ENCODE data around the gene SSTR4. TPM values are rescaled to one million over a fixed set of nuclear protein-coding genes. Genes with fewer than 3 reads are reported as not detected.

The SSTR4 gene
- total RNA-seq, 3 donors from 2014 or later (not counting 1 experiment from before 2014, with no cell fraction given), result not detected

- no peak overlapping the region for H3K27ac ChIP-seq (ENCODE audit: low read length)
- ATAC-seq (no peak), DNase-seq (no peak)
- no peaks in the 10 kb centered on the region for H3K27me3 ChIP-seq (ENCODE audit: control insufficient read depth, insufficient read depth, low read length)
- intact Hi-C loops (cut with micrococcal nuclease), result no loop called here
- H3K36me3 ChIP-seq (ENCODE audit: control insufficient read depth, insufficient read depth, low read length), result no peaks in the 10 kb centered on the region
- H3K27ac Mint-ChIP-seq, result no peak overlapping the region
- H3K9me3 ChIP-seq (ENCODE audit: control insufficient read depth, insufficient read depth, low read length), result no peaks in the 10 kb centered on the region
- H3K4me1 Mint-ChIP-seq, result peaks cover 39 to 52% of the 10 kb centered on the region in 2 donors
- H3K27me3 Mint-ChIP-seq (ENCODE audit: low read depth in 2 of 2), result no peaks in the 10 kb centered on the region
- H3K4me1 ChIP-seq (ENCODE audit: control insufficient read depth, insufficient read depth, low read length), result peaks cover 23% of the 10 kb centered on the region
- no peaks in the 10 kb centered on the region for H3K9me3 Mint-ChIP-seq
- TF ChIP-seq CTCF (IDR thresholded peaks at IDR 0.05), result no peak
- WGBS (ENCODE audit: insufficient coverage), result 89% methylated on average over 5 of the region's 5 CpGs
- H3K36me3 Mint-ChIP-seq, result no peaks in the 10 kb centered on the region
- no peak overlapping the region for H3K4me3 Mint-ChIP-seq
- H3K4me3 ChIP-seq (ENCODE audit: low read length), result no peak overlapping the region
These were observed 43.4 kb downstream of the SSTR4 start for GRCh38 chr20:23078351-23079015.

DNA sequence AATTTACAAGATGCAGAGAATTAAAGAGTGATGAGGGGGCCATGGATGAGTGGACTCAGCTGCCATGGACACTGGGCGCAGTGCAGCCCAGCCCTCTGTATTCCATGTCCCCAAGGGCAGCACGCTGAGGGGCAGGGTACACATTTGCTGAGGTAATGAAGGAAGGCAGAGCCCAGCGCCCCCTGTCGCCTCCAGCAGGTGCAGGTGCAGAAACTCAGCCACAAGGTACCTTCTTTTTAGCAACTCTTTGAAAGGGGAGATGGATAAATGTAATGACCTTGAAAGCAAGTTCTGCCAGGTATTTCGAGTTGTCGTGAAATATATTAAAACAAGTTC lies 43.9 kb downstream of the SSTR4 start:
- H3K4me1 ChIP-seq (ENCODE audit: control insufficient read depth, insufficient read depth, low read length), result peaks cover 28% of the 10 kb centered on the region
- intact Hi-C loops (cut with micrococcal nuclease), result no loop called here
- no peaks in the 10 kb centered on the region for H3K9me3 Mint-ChIP-seq
- no peaks in the 10 kb centered on the region for H3K27me3 ChIP-seq (ENCODE audit: control insufficient read depth, insufficient read depth, low read length)
- WGBS (ENCODE audit: insufficient coverage), result 86% methylated on average over 6 of the region's 6 CpGs
- peaks cover 43 to 56% of the 10 kb centered on the region in 2 donors for H3K4me1 Mint-ChIP-seq
- no peaks in the 10 kb centered on the region for H3K36me3 Mint-ChIP-seq
- no peaks in the 10 kb centered on the region for H3K27me3 Mint-ChIP-seq (ENCODE audit: low read depth in 2 of 2)
- H3K4me3 Mint-ChIP-seq, result no peak overlapping the region
- no peak for ATAC-seq
- no peak overlapping the region for H3K4me3 ChIP-seq (ENCODE audit: low read length)
- no peaks in the 10 kb centered on the region for H3K36me3 ChIP-seq (ENCODE audit: control insufficient read depth, insufficient read depth, low read length)
- TF ChIP-seq CTCF (IDR thresholded peaks at IDR 0.05), result no peak
- no peak for DNase-seq
- H3K27ac Mint-ChIP-seq, result no peak overlapping the region
- H3K27ac ChIP-seq (ENCODE audit: low read length), result no peak overlapping the region
- no peaks in the 10 kb centered on the region for H3K9me3 ChIP-seq (ENCODE audit: control insufficient read depth, insufficient read depth, low read length)

GRCh38 chr20:23079926-23080325 lies 44.8 kb downstream of the SSTR4 start:
- peak overlapping the region; percentile 42 to 49 for H3K27ac Mint-ChIP-seq
- Histone ChIP-seq H3K4me3 (ENCODE audit: low read length) (no peak overlapping the region), H3K4me1 (ENCODE audit: control insufficient read depth, insufficient read depth, low read length) (peaks cover 38% of the 10 kb centered on the region), H3K36me3 (ENCODE audit: control insufficient read depth, insufficient read depth, low read length) (no peaks in the 10 kb centered on the region), H3K9me3 (ENCODE audit: control insufficient read depth, insufficient read depth, low read length) (no peaks in the 10 kb centered on the region), H3K27ac (ENCODE audit: low read length) (no peak overlapping the region), H3K27me3 (ENCODE audit: control insufficient read depth, insufficient read depth, low read length) (no peaks in the 10 kb centered on the region)
- WGBS (ENCODE audit: insufficient coverage), result 86% methylated on average over 1 of the region's 2 CpGs
- no peaks in the 10 kb centered on the region for H3K9me3 Mint-ChIP-seq
- ATAC-seq, result no peak
- no peaks in the 10 kb centered on the region for H3K36me3 Mint-ChIP-seq
- no peak for TF ChIP-seq CTCF (IDR thresholded peaks at IDR 0.05)
- H3K27me3 Mint-ChIP-seq (ENCODE audit: low read depth in 2 of 2), result no peaks in the 10 kb centered on the region
- DNase-seq, result no peak
- intact Hi-C loops (cut with micrococcal nuclease), result no loop called here
- peaks cover 52 to 65% of the 10 kb centered on the region in 2 donors for H3K4me1 Mint-ChIP-seq
- H3K4me3 Mint-ChIP-seq, result peak overlapping the region; percentile 10

GRCh38 chr20:23080521-23080920 lies 45.4 kb downstream of the SSTR4 start:
- Mint-ChIP-seq H3K4me3 (peak overlapping the region; percentile 25), H3K27ac (peak overlapping the region; percentile 49 to 94), H3K27me3 (ENCODE audit: low read depth in 2 of 2) (no peaks in the 10 kb centered on the region), H3K36me3 (no peaks in the 10 kb centered on the region), H3K9me3 (no peaks in the 10 kb centered on the region), H3K4me1 (peaks cover 52 to 71% of the 10 kb centered on the region in 2 donors)
- no peak for ATAC-seq
- no peak overlapping the region for H3K4me3 ChIP-seq (ENCODE audit: low read length)
- peaks cover 44% of the 10 kb centered on the region for H3K4me1 ChIP-seq (ENCODE audit: control insufficient read depth, insufficient read depth, low read length)
- TF ChIP-seq CTCF (IDR thresholded peaks at IDR 0.05), result no peak
- no peak overlapping the region for H3K27ac ChIP-seq (ENCODE audit: low read length)
- no peaks in the 10 kb centered on the region for H3K27me3 ChIP-seq (ENCODE audit: control insufficient read depth, insufficient read depth, low read length)
- no peak for DNase-seq
- WGBS (ENCODE audit: insufficient coverage), result 87% methylated on average over 10 of the region's 10 CpGs
- intact Hi-C loops (cut with micrococcal nuclease), result no loop called here
- no peaks in the 10 kb centered on the region for H3K36me3 ChIP-seq (ENCODE audit: control insufficient read depth, insufficient read depth, low read length)
- H3K9me3 ChIP-seq (ENCODE audit: control insufficient read depth, insufficient read depth, low read length), result no peaks in the 10 kb centered on the region

Measured in natural killer cell (primary cell).